Endothelial cell of hepatic sinusoid (primary cell): ENCODE measurements around the gene GRB10.
"Not testable (repeated sequence)": the region's sequence is repeated elsewhere in the genome, so short reads cannot be mapped to it uniquely, and the experiment has no call there.

Source experiments
- in situ Hi-C: cut with HindIII; loops from 2 replicates; pipeline ENCODE4 v1.10.0; 2017; ENCODE audit warnings: low sequenced_read_pairs

The GRB10 gene

GRCh38 chr7:50751146-50751545, 31.6 kb downstream of the GRB10 start:
- in situ Hi-C loops = no loop called here

DNA sequence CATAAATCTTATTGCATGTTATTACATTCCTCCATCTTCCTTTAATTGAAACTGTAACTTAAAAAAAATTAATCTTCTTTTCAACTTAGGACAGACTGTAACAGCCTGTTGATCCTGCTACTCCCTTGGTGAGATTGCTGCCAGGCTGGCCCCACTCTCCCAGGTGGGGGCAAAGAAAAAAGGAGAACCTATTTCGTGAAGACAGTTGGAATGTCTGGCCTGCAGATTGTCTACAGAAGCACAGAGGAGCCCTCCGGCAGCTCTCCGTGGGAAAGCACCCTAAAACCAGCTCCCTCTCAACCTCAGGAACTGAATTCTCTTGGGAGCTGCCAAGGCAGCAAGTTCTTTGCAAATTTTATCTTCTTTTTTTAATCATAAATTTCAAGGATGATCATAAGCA, 32.8 kb downstream of the GRB10 start:
- in situ Hi-C loops = no loop called here

- in situ Hi-C loops = no loop called here
Measured at GRCh38 chr7:50748472-50748871, 34.2 kb downstream of the GRB10 start.

DNA sequence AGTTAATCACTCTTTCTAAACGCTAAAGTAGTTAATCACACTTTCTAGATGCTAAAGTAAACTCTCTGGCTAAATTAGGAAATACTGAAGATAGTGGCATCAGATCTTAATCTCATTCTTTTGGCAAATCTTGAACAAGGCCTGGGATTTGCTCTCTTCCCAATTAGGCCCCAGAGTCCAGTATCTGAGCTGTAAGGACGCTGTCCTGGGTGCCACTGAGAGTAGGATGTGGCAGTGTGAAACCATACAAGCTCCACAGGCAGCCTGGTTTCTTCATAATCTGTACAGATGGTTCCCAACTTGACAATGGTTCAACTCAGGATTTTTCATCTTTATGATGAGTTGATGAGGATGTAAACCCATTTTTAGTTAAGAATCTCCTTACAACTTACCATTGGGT, 36.9 kb downstream of the GRB10 start:
- in situ Hi-C loops = no loop called here

GRCh38 chr7:50745336-50745735, 37.4 kb downstream of the GRB10 start:
- in situ Hi-C loops = no loop called here

- in situ Hi-C loops = no loop called here
Measured at GRCh38 chr7:50743893-50744292, 38.8 kb downstream of the GRB10 start.

- in situ Hi-C loops = no loop called here
Measured at GRCh38 chr7:50743016-50743415, 39.7 kb downstream of the GRB10 start.

- in situ Hi-C loops = no loop called here
Measured at GRCh38 chr7:50742401-50742800, 40.3 kb downstream of the GRB10 start.

- in situ Hi-C loops = no loop called here
Measured at GRCh38 chr7:50739744-50740435, 42.8 kb downstream of the GRB10 start.

GRCh38 chr7:50738932-50739331, 43.8 kb downstream of the GRB10 start:
- in situ Hi-C loops = no loop called here

DNA sequence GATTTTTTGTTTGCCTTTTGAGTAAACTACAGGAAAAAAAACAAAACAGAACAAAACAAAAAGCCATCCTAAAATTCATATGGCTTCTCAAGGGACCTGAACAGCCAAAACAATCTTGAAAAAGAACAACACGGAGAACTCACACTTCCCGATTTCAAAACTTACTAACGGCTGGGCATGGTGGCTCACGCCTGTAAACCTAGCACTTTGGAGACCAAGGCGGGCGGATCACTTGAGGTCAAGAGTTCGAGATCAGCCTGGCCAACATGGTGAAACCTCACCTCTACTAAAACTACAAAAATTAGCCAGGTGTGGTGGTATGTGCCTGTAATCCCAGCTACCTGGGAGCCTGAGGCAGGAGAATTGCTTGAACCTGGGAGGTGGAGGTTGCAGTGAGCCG, 46.9 kb downstream of the GRB10 start:
- in situ Hi-C loops = not testable (repeated sequence)

GRCh38 chr7:50735333-50735732, 47.4 kb downstream of the GRB10 start:
- in situ Hi-C loops = no loop called here

GRCh38 chr7:50734246-50734645, 48.5 kb downstream of the GRB10 start:
- in situ Hi-C loops = no loop called here

DNA sequence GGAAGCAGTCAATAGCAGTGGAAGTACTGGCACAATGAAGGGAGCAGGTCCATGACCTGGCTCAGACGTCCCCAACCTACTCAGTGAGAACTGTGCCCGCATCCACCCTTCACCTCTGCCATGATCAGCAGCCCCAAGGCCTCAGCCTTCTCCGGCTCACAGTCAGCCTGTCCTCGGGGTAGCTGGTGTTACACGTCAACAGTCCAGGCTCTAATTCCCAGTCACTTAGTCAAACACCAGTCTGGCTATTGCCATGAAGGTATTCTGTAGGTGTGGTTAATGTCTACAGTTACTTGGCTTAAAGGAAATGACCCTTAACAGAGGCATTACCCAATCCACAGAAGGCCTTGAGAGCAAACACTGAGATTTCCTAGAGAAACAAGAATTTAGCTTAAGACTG, 49.1 kb downstream of the GRB10 start:
- in situ Hi-C loops = no loop called here

DNA sequence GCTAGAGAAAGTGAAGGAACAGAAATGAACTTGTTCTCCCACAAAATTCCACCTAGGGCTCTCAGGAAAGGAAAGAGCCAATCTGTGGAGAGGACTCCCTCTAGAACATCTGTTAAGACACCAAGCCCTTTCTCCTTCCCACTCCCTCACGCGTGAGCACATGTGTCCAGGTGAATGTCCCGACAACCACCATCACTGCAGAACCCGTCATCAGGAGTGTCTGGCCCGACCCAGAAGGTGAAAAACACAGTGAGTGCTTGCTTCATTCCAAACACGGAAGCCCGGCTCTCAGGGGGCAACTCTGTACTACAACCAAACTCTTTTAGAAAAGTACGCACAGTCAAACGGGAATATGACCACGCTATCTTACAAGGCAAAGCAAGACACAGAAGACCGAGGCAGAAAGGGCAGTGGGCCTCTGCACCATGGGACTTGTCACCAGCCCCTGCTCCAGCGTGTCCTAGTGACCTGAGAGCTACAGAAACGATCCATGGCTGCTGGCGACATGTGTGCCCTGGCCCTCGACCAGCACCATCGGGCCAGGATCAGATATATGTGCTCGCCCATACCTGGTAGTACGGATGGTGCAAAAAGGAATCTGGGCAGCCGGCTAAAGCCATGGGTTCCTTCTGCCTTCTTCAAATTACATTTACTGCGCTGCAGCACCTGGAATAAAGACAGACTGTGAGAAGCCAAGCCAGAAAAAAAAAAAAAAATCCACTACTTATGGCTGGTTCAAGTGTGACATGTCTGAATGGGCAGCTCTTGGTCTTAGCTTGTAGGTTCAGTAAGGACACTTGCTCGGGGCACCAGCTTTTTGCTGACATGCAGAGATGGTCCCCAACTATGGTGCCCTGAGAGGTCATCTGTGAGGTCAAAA, 50.8 kb downstream of the GRB10 start:
- in situ Hi-C loops = no loop called here

DNA sequence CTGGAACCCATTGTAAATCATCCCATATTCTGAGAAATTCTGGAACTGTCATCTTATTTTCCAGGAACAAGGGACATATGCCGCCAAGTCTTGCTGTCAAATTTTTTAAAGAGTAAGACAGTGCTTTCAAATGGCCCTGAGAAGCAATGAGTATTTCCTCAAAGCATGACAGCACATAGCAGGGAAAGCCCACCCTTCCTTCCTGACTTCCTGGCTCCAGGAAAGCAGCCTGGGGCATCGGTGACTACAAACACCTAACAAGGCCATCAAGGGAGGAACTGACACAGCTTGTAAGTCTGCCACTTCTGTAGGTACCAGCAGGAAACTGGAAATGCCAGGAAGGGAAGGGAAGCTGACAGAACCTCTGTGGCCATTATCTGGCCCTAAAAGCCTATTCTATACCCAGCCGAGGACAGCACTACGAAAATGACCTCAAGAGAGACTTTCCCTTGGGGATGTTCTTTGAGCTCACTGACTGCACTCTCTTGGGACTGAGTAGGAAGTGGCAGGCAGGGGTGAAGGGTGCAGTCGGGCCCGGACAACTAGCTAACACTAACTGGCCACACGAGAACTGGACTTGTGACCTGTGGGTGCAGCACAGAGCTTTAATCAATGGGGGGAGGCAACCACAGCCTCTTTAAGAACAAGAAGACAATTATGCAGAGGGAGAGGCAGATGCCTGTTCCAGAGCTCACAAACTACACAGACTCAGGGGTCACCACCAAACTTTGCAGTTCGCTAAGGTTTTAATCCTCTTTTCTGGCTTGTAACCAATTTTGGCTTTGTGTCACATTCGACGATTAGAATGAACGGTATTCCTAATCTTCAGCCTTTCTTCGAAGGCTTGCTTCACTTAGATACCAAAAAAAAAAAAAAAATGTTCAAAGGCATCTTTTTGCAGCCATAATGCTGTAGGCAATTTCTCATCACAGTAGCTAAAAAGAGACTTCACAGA, 52.0 kb downstream of the GRB10 start:
- in situ Hi-C loops = no loop called here

DNA sequence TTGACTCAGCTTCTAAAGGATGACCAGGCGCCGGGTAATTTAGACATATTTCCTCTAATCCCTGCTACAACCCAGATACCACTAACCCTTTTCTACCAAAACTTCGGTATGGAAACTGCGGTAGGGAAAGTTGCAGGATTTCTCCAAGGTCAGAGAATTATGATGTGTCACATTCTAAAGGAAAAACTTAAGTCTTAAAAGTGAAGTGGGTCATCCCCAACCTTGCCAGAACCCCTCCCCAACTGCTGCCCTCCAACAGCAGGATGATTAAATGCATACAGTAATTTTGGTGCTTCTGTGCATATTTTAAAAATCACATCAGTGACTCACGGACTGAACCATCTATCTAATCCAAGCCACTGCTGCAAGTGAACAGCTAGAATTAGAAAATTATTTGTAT, 52.7 kb downstream of the GRB10 start:
- in situ Hi-C loops = no loop called here

- in situ Hi-C loops = no loop called here
Measured at GRCh38 chr7:50728184-50728583, 54.5 kb downstream of the GRB10 start.

- in situ Hi-C loops = no loop called here
Measured at GRCh38 chr7:50727711-50728110, 55.0 kb downstream of the GRB10 start.

DNA sequence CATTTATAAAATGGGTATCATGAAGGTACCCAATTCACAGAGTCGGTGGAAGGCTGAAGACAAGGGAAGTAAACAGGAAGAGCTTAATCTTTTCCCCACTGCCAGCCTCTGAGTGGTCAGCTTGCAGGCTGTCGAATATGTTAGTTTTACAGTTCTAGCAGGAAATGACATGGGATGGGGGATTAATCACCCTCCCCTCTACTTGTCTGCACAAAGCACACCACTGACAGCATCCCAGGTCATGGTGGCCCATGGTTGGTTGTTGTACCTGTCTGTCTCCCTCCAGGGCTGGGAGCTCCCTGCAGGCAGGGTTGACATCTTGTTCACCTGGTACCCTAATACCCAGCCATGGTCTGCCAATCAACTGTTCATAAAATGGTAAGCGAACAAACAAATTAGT, 55.6 kb downstream of the GRB10 start:
- in situ Hi-C loops = no loop called here

- in situ Hi-C loops = no loop called here
Measured at GRCh38 chr7:50725774-50726173, 56.9 kb downstream of the GRB10 start.
